Peyer's patch (tissue), 4 donors: Measurements from ENCODE around the gene ATP5PF. TPM values are rescaled to one million over a fixed set of nuclear protein-coding genes. Genes with fewer than 3 reads are reported as not detected.
A peak's percentile ranks its signal among the peaks of the same experiment; 100 is the strongest.

Source experiments
- DNase-seq, 3 donors: peaks; one replicate each; pipeline ENCODE4 v3.0.0-alpha.2; 2017 to 2019
- H3K27ac ChIP-seq, 4 donors: fragments of 200-600 bp; sonication (generic); one replicate each; pipeline ENCODE4 v1.5.1; 2016 to 2019
- H3K27me3 ChIP-seq, 2 donors: fragments of 200-600 bp; sonication (generic); one replicate each; pipeline ENCODE4 v1.5.1; 2019
- H3K36me3 ChIP-seq, 3 donors: fragments of 200-600 bp; sonication (generic); one replicate each; pipeline ENCODE4 v1.5.1; 2016 to 2019
- H3K4me1 ChIP-seq, 4 donors: fragments of 200-600 bp; sonication (generic); one replicate each; pipeline ENCODE4 v1.5.1; 2016 to 2019
- H3K4me3 ChIP-seq, 4 donors: fragments of 200-600 bp; sonication (generic); 1 replicate in 3 of 4; 2 replicates in 1 of 4; pipeline ENCODE4 v1.5.1; 2016 to 2019; ENCODE audit warnings: mild to moderate bottlenecking in 1 of 4
- H3K9me3 ChIP-seq, 4 donors: fragments of 200-600 bp; sonication (generic); one replicate each; pipeline ENCODE4 v1.5.1; 2016 to 2019; ENCODE audit warnings: mild to moderate bottlenecking in 1 of 4
- POLR2A ChIP-seq, 2 donors: fragments of 450-650 bp; IDR thresholded peaks; one replicate each; pipeline ENCODE4 v1.5.1; 2017; ENCODE audit warnings: antibody characterized with exemption in 2 of 2, mild to moderate bottlenecking in 2 of 2, moderate library complexity in 2 of 2
- total RNA-seq, 4 donors: library from RNA; depleted of rRNA; stranded (reverse); fragments of >200 nt; gene quantifications; one replicate each; pipeline ENCODE4 v1.1.0, GENCODE V29; 2016
- TF ChIP-seq, protein P1 (sequence below), 6 experiments: fragments of 450-650 bp in 4 of 6; fragments of 200-600 bp in 2 of 6; sonication (generic) in 1 of 6; IDR thresholded peaks; one replicate each; pipeline ENCODE4 v1.5.1; 2017 to 2019; ENCODE audit warnings: antibody characterized with exemption in 6 of 6, mild to moderate bottlenecking in 3 of 6, moderate library complexity in 1 of 6

The ATP5PF gene
- total RNA-seq, 4 donors from 2014 or later = 45.4 to 116 (median 93.8) TPM

DNA sequence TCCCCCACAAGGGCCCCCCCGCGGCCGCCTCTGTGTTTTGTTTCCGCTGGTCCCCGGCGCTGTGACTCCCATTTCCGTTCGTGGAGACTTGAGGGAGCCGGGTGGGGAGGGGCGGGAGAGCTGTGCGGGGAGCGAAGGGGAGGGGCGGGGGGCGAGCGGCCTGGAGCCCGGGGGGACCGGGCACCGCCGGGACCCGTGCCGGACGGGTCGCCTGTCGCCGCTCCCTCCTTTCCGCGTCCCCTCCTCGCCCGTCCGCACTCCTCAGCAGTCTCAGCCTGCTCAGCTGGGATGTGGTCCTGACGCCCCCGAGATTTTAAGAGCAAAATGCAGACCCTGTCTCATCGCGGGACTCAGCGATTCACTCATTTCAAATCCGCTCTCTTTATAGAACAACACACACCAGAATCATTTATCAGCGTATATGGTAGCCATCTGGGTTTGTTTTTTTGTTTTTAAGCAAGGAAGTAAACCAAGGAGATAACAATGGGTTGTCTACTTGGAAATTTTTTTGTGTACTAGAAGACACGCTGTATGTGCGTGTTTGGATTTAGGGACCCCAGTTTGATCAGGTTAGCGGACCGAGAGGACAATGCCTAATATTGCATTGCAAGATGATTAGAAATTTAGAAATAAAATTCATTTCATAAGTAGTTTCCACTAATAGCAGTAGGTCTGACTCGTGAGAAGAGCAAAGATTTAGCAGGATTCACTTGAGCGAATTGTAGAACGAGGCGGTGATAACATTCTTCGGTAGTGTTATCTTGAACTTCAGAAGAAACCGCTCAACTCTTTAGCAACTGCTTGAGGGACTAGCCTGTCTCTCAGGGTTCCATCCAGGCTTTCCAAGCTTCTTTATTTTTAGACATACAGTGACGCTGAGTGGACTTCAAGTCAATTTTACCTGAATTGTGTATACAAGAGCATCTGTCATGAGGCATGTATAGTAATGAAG, 1.2 kb upstream of the ATP5PF start:
- no peak for TF ChIP-seq POLR2A (IDR thresholded peaks at IDR 0.05)
- TF ChIP-seq, protein P1, sequence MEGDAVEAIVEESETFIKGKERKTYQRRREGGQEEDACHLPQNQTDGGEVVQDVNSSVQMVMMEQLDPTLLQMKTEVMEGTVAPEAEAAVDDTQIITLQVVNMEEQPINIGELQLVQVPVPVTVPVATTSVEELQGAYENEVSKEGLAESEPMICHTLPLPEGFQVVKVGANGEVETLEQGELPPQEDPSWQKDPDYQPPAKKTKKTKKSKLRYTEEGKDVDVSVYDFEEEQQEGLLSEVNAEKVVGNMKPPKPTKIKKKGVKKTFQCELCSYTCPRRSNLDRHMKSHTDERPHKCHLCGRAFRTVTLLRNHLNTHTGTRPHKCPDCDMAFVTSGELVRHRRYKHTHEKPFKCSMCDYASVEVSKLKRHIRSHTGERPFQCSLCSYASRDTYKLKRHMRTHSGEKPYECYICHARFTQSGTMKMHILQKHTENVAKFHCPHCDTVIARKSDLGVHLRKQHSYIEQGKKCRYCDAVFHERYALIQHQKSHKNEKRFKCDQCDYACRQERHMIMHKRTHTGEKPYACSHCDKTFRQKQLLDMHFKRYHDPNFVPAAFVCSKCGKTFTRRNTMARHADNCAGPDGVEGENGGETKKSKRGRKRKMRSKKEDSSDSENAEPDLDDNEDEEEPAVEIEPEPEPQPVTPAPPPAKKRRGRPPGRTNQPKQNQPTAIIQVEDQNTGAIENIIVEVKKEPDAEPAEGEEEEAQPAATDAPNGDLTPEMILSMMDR (IDR thresholded peaks at IDR 0.05) = no peak
- Histone ChIP-seq H3K4me3 (peak overlapping the region; percentile 88 to 97 (median 94)), H3K27ac (peak overlapping the region; percentile 96 to 99 (median 98)), H3K36me3 (no peaks in the 10 kb centered on the region), H3K9me3 (no peaks in the 10 kb centered on the region), H3K4me1 (peaks cover 0 to 39% (median 3%) of the 10 kb centered on the region in 4 donors), H3K27me3 (no peaks in the 10 kb centered on the region)
- DNase-seq = peak; percentile 84 to 93 (median 85)

DNA sequence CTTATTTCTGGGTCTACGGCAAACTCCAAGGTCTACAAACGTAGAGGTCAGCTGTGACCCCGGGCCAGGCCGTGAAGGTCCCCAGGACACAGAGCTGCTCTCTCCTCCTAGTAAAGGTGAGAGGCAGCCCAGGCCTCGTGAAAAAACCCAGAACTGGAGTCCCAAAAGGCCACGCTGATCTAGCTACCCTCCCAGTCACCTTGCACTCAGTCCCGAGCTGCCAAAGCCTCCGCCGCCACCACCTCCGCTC, 125 bp downstream of the ATP5PF start:
- H3K4me3 ChIP-seq = peak overlapping the region; percentile 88 to 97 (median 94)
- H3K4me1 ChIP-seq = peaks cover 0 to 40% (median 3%) of the 10 kb centered on the region in 4 donors
- no peaks in the 10 kb centered on the region for H3K27me3 ChIP-seq
- no peak for DNase-seq
- TF ChIP-seq, protein P1 (IDR thresholded peaks at IDR 0.05) = no peak
- peak; percentile 87 to 91 for TF ChIP-seq POLR2A (IDR thresholded peaks at IDR 0.05)
- peaks cover 0 to 8% (median 0%) of the 10 kb centered on the region in 3 donors for H3K36me3 ChIP-seq
- H3K9me3 ChIP-seq = no peaks in the 10 kb centered on the region
- H3K27ac ChIP-seq = peak overlapping the region; percentile 96 to 99 (median 98)

DNA sequence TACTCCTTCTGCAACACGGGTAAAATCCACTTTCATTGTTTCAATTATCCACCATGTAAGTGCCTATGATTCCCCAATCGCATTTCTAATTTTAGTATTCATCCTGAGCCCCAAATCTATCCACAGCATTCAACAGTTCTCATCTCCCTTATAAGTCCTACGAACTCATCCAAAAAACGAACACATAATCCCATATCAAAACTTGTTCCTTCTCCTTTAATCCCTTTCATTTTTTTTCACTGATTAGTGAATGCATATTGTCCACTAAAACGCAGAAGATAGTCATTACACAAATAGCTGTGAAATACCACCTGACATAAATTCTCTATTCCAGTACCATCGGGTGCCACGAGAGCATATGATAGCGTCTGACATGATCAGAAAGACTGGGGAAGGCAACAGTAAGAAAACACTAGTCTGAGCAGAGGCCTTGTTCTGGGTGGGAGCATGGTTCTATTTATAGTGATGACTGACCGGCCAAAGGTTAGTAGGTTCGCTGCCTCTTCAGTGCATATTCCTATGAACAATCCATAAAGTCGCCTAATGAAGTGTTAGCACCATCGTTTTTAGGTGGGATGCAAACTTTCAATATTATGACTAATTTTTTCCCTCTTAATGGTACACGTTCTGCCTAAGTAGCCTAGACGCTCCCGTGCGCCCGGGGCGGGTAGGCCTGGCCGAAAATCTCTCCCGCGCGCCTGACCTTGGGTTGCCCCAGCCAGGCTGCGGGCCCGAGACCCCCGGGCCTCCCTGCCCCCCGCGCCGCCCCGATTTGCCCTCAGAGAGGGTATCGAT, 648 bp downstream of the ATP5PF start:
- H3K36me3 ChIP-seq = peaks cover 0 to 13% (median 0%) of the 10 kb centered on the region in 3 donors
- TF ChIP-seq POLR2A (IDR thresholded peaks at IDR 0.05) = no peak
- TF ChIP-seq, protein P1 (IDR thresholded peaks at IDR 0.05) = peak in 2 of 6 experiments; percentile 6 to 11
- no peaks in the 10 kb centered on the region for H3K9me3 ChIP-seq
- peak overlapping the region; percentile 96 to 99 (median 98) for H3K27ac ChIP-seq
- H3K4me1 ChIP-seq = peaks cover 0 to 40% (median 3%) of the 10 kb centered on the region in 4 donors
- peak overlapping the region; percentile 88 to 97 (median 94) for H3K4me3 ChIP-seq
- no peak for DNase-seq
- no peaks in the 10 kb centered on the region for H3K27me3 ChIP-seq

DNA sequence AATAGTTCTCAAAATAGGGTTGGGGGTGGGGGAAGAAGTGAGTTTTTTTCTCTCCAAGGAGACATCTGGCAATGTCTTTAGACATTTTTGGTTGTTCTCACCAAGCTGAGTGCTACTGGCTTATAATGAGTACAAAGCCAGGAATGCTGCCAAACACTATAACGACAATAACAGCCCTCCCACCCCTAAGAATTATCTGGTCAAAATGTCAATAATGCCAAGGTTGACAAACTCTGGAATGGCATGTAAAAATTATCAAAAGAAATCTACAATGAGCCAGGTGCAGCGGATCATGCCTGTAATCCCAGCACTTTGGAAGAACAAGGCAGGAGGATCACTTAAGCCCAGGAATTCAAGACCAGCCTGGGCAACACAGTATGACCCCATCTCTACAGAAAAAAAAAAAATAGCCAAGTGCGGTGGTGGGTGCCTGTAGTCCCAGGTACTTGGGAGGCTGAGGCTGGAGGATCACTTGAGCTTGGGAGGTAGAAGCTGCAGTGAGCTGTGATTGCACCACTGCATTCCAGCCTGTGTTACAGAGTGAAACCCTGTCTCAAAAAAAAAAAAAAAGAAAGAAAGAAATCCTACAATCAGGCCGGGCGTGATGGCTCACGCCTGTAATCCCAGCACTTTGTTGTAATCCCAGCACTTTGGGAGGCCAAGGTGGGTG, 2.5 kb downstream of the ATP5PF start:
- no peak for TF ChIP-seq POLR2A (IDR thresholded peaks at IDR 0.05)
- TF ChIP-seq, protein P1 (IDR thresholded peaks at IDR 0.05) = no peak
- Histone ChIP-seq H3K4me3 (no peak overlapping the region), H3K4me1 (peaks cover 0 to 35% (median 3%) of the 10 kb centered on the region in 4 donors), H3K36me3 (peaks cover 0 to 31% (median 0%) of the 10 kb centered on the region in 3 donors), H3K27ac (no peak overlapping the region), H3K27me3 (no peaks in the 10 kb centered on the region), H3K9me3 (no peaks in the 10 kb centered on the region)
- DNase-seq = no peak

DNA sequence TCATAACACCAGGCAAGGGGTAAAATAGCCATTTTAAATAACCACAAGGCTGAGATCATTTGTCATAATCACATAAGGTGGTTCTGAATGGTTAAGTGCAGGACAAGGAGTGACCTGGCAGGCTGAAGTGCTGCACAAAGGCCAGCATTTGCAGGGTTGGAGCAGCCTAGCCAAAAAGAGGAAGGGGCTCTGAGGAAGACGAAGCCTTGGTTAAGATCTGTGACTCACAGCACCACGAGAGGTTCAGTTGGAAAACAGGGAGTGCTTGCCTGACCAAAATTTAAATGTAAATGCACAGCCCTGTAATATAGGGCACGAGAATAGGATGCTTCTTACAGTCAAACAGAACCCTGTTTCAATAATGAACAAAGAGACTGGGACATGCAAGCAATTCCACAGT, 12.1 kb downstream of the ATP5PF start:
- TF ChIP-seq POLR2A (IDR thresholded peaks at IDR 0.05) = no peak
- TF ChIP-seq, protein P1 (IDR thresholded peaks at IDR 0.05) = no peak
- H3K27me3 ChIP-seq = no peaks in the 10 kb centered on the region
- peaks cover 0 to 61% (median 0%) of the 10 kb centered on the region in 3 donors for H3K36me3 ChIP-seq
- H3K4me3 ChIP-seq = no peak overlapping the region
- H3K4me1 ChIP-seq = no peaks in the 10 kb centered on the region
- no peak for DNase-seq
- H3K9me3 ChIP-seq = no peaks in the 10 kb centered on the region
- H3K27ac ChIP-seq = no peak overlapping the region
